IPS DF 6.9 (cell line): Measurements from ENCODE around the gene PLA2G4B.

Source experiments
- DNase-seq: peaks from one replicate; pipeline ENCODE4 v3.0.0-alpha.2; 2013; ENCODE audit warnings: low read depth, low spot score
- H3K27ac ChIP-seq: one replicate; pipeline ENCODE4 v1.5.1; 2013; ENCODE audit warnings: low read length, control low read depth
- H3K27me3 ChIP-seq: 2 replicates; pipeline ENCODE4 v1.6.1; 2013; ENCODE audit warnings: mild to moderate bottlenecking, low read length; ENCODE audit not compliant: control insufficient read depth, insufficient read depth
- H3K36me3 ChIP-seq: 2 replicates; pipeline ENCODE4 v1.6.1; 2013; ENCODE audit warnings: low read length; ENCODE audit not compliant: control insufficient read depth, insufficient read depth
- H3K4me1 ChIP-seq: 2 replicates; pipeline ENCODE4 v1.6.1; 2013; ENCODE audit warnings: low read length; ENCODE audit not compliant: control insufficient read depth, insufficient read depth
- H3K4me3 ChIP-seq: 2 replicates; pipeline ENCODE4 v1.5.1; 2013; ENCODE audit warnings: mild to moderate bottlenecking, low read length
- H3K9me3 ChIP-seq: 2 replicates; pipeline ENCODE4 v1.6.1; 2013; ENCODE audit warnings: low read length, inconsistent platforms; ENCODE audit not compliant: control insufficient read depth, insufficient read depth
- WGBS: extraction: QIAGEN DNeasy Blood & Tissue Kit; methylation state at CpG from one replicate; pipeline ENCODE4 v1.1.7; 2013; ENCODE audit warnings: mixed read lengths, missing lambda C conversion rate; ENCODE audit not compliant: insufficient read length, insufficient coverage; 5-methylcytosine and 5-hydroxymethylcytosine counted together

Gene PLA2G4B

GRCh38 chr15:41820791-41821423 is 17.7 kb upstream of the PLA2G4B start:
- H3K9me3 ChIP-seq, result no peaks in the 10 kb centered on the region
- H3K27me3 ChIP-seq, result no peaks in the 10 kb centered on the region
- H3K4me1 ChIP-seq, result no peaks in the 10 kb centered on the region
- H3K36me3 ChIP-seq, result 0 out of 2 replicates have a peak, but pooled peaks cover 12% of the 10 kb centered on the region
- H3K27ac ChIP-seq, result no peak overlapping the region
- no peak overlapping the region for H3K4me3 ChIP-seq
- WGBS, result no CpG with 5 or more reads among the region's 6 CpGs
- DNase-seq, result no peak

DNA sequence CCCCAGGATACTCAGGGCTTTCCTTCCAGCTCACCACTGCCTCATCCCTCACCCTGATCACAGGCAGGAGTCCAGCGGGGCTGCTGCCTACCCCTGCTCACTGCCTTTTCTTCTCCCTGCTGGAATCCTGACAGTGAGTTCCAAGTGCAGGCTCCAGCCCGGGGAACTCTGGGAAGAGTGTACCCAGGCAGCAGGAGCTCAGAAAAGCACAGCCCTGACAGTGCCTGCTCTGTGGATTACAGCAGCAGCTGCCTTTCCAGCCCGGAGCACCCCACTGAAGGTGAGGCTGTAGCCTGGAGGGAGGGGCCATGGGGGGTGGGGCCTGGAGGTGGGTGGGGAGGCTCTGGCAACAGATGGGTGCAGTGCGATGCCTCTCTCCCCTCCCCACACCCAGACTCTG is 16.8 kb upstream of the PLA2G4B start:
- DNase-seq, result no peak
- H3K9me3 ChIP-seq, result no peaks in the 10 kb centered on the region
- H3K36me3 ChIP-seq, result 0 out of 2 replicates have a peak, but pooled peaks cover 12% of the 10 kb centered on the region
- H3K27ac ChIP-seq, result no peak overlapping the region
- H3K4me3 ChIP-seq, result no peak overlapping the region
- no peaks in the 10 kb centered on the region for H3K4me1 ChIP-seq
- H3K27me3 ChIP-seq, result no peaks in the 10 kb centered on the region
- WGBS, result no CpG with 5 or more reads among the region's 4 CpGs

GRCh38 chr15:41822471-41822870 is 16.2 kb upstream of the PLA2G4B start:
- Histone ChIP-seq H3K4me1 (no peaks in the 10 kb centered on the region), H3K27me3 (no peaks in the 10 kb centered on the region), H3K4me3 (no peak overlapping the region), H3K9me3 (no peaks in the 10 kb centered on the region), H3K27ac (no peak overlapping the region), H3K36me3 (0 out of 2 replicates have a peak, but pooled peaks cover 10% of the 10 kb centered on the region)
- WGBS, result no CpG with 5 or more reads among the region's 6 CpGs
- DNase-seq, result no peak

DNA sequence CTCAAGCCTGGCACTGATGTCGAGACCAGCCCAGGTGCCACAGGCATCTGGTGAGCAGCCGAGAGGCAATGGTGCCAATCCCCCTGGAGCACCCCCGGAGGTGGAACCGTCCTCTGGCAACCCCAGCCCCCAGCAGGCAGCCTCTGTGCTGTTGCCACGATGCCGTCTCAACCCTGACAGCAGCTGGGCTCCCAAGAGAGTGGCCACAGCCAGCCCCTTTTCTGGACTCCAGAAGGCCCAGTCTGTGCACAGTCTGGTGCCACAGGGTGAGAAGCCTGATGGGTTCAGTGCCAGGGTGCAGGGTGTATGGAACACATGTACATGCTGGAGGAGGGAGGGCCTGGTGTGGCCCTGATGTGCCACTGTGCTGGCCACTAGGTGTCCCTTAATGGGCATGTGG is 15.7 kb upstream of the PLA2G4B start:
- Histone ChIP-seq H3K36me3 (0 out of 2 replicates have a peak, but pooled peaks cover 10% of the 10 kb centered on the region), H3K27me3 (no peaks in the 10 kb centered on the region), H3K9me3 (no peaks in the 10 kb centered on the region), H3K4me3 (no peak overlapping the region), H3K4me1 (no peaks in the 10 kb centered on the region), H3K27ac (no peak overlapping the region)
- WGBS, result no CpG with 5 or more reads among the region's 6 CpGs
- no peak for DNase-seq

DNA sequence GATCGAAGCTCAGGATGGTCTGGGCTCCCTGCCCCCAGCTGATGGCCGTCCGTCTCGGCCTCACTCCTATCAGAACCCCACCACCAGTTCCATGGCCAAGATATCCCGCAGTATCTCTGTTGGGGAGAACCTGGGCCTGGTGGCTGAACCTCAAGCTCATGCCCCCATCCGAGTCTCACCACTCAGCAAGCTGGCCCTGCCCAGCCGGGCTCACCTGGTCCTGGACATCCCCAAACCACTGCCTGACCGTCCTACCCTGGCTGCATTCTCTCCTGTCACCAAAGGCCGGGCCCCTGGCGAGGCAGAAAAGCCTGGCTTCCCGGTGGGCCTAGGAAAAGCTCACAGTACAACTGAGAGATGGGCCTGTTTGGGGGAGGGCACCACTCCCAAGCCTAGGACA is 15.1 kb upstream of the PLA2G4B start:
- H3K9me3 ChIP-seq, result no peaks in the 10 kb centered on the region
- no CpG with 5 or more reads among the region's 11 CpGs for WGBS

GRCh38 chr15:41824062-41824745 is 14.4 kb upstream of the PLA2G4B start:
- WGBS, result no CpG with 5 or more reads among the region's 19 CpGs

More for the DNA sequence above, 15.1 kb upstream of the PLA2G4B start:
- Histone ChIP-seq H3K27ac (no peak overlapping the region), H3K4me1 (no peaks in the 10 kb centered on the region), H3K27me3 (no peaks in the 10 kb centered on the region), H3K36me3 (0 out of 2 replicates have a peak, but pooled peaks cover 10% of the 10 kb centered on the region), H3K4me3 (no peak overlapping the region)
- DNase-seq, result no peak

GRCh38 chr15:41825145-41825544 is 13.5 kb upstream of the PLA2G4B start:
- H3K4me3 ChIP-seq, result no peak overlapping the region
- H3K4me1 ChIP-seq, result no peaks in the 10 kb centered on the region
- no peak for DNase-seq
- H3K9me3 ChIP-seq, result no peaks in the 10 kb centered on the region
- H3K36me3 ChIP-seq, result 0 out of 2 replicates have a peak, but pooled peaks cover 7% of the 10 kb centered on the region
- H3K27me3 ChIP-seq, result no peaks in the 10 kb centered on the region
- WGBS, result no CpG with 5 or more reads among the region's 10 CpGs
- H3K27ac ChIP-seq, result no peak overlapping the region

More at GRCh38 chr15:41824062-41824745, 14.4 kb upstream of the PLA2G4B start:
- Histone ChIP-seq H3K27me3 (no peaks in the 10 kb centered on the region), H3K4me1 (no peaks in the 10 kb centered on the region), H3K4me3 (no peak overlapping the region), H3K27ac (no peak overlapping the region), H3K9me3 (no peaks in the 10 kb centered on the region), H3K36me3 (0 out of 2 replicates have a peak, but pooled peaks cover 7% of the 10 kb centered on the region)
- DNase-seq, result no peak

DNA sequence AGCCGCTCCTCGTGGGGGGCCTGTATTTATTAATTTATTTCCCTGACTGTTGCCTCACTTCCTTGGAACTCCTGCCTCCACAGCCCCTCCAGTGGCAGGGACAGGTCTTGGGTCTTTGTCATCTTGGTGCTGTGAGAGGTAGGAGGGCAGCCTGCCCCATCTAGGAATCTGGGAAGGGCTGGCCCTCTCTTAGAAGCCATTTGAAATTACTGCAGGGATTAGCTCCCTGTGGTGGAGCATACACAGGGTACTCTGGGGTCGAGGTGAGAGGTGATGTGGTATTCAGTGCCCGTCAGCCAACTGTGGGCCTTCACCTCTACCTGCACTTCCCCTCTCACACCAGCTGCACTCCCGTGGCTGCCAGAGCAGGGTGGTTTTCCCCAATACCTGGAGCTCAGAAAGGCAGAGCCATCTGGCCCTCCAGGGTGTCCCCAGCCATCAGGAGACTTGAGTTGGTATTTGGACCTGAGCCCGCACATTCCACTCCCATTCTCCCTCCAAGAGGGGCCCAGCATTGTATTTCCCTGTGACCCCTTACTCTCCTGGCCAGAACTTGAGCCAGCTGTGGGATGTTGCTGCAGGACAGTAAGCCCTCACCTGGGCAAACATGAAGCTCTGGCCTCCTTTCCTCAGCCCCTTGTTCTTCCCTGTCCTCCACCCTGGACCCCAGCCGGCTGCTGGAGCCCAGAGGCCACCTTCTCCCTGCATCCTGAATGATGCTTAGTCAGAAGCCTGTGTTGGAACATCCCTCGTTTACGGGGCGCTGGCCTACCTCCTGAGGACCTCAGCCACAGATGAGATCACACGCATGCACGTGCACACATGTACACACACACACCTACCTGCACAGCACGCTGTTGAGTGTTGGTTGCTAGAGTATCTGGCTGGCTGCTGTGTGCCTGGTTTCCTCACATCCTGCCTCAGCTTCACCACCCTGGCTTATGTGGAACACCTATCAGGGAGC is 12.8 kb upstream of the PLA2G4B start:
- Histone ChIP-seq H3K27me3 (no peaks in the 10 kb centered on the region), H3K9me3 (no peaks in the 10 kb centered on the region), H3K4me3 (no peak overlapping the region), H3K4me1 (no peaks in the 10 kb centered on the region), H3K36me3 (0 out of 2 replicates have a peak, but pooled peaks cover 7% of the 10 kb centered on the region), H3K27ac (no peak overlapping the region)
- no peak for DNase-seq
- no CpG with 5 or more reads among the region's 13 CpGs for WGBS

GRCh38 chr15:41827290-41827879 is 11.3 kb upstream of the PLA2G4B start:
- WGBS, result no CpG with 5 or more reads among the region's 37 CpGs
- no peaks in the 10 kb centered on the region for H3K4me1 ChIP-seq
- peak overlapping the region; percentile 40; the same call in 1 of the 2 replicates for H3K4me3 ChIP-seq
- no peak for DNase-seq
- H3K9me3 ChIP-seq, result no peaks in the 10 kb centered on the region
- 0 out of 2 replicates have a peak, but pooled peaks cover 7% of the 10 kb centered on the region for H3K36me3 ChIP-seq
- no peak overlapping the region for H3K27ac ChIP-seq
- no peaks in the 10 kb centered on the region for H3K27me3 ChIP-seq
